ENCODE results near the gene SULT1A2.

GRCh38 chr16:28607116-28607623, 10.3 kb upstream of the SULT1A2 start:
- TF ChIP-seq CTCF (IDR thresholded peaks at IDR 0.05), result no peak
- TF ChIP-seq REST (IDR thresholded peaks at IDR 0.05; ENCODE audit: insufficient read depth in 1 of 2, low read depth in 2 of 2, low read length in 1 of 2), result no peak
- no peak for TF ChIP-seq POLR2AphosphoS5 (IDR thresholded peaks at IDR 0.05; ENCODE audit: low read depth, low read length)
- TF ChIP-seq SIN3A (IDR thresholded peaks at IDR 0.05; ENCODE audit: borderline replicate concordance, insufficient read depth, low read depth, low read length), result no peak

Measured in Panc1 (cell line).